ENCODE results near the gene LGALS1. TPM values are rescaled to one million over a fixed set of nuclear protein-coding genes. Genes with fewer than 3 reads are reported as not detected.

The LGALS1 gene
- total RNA-seq, 1 experiment from 2014 or later = 1,080 TPM

- Histone ChIP-seq H3K9ac (ENCODE audit: low read length) (no peak overlapping the region), H2AFZ (ENCODE audit: low read depth, low read length, poor library complexity, severe bottlenecking) (no peak overlapping the region), H4K20me1 (ENCODE audit: insufficient read depth) (no peaks in the 10 kb centered on the region), H3K27me3 (ENCODE audit: insufficient read depth, low read length) (no peaks in the 10 kb centered on the region), H3K4me3 (replicated peaks in 1 of 2; ENCODE audit: low read depth in 1 of 2, low read length in 2 of 2) (no peak overlapping the region), H3K79me2 (ENCODE audit: insufficient read depth, low read length) (peaks cover 6% of the 10 kb centered on the region), H3K9me2 (ENCODE audit: insufficient read depth) (no peaks in the 10 kb centered on the region), H3K9me3 (ENCODE audit: control insufficient read depth in 1 of 2, insufficient read depth in 1 of 2, low read depth in 1 of 2, low read length in 2 of 2) (no peaks in the 10 kb centered on the region), H3K4me2 (ENCODE audit: low read length) (no peak overlapping the region), H3K36me3 (ENCODE audit: control insufficient read depth in 1 of 2, insufficient read depth in 2 of 2, low read length in 2 of 2) (peaks cover 6 to 14% of the 10 kb centered on the region in 2 experiments; a peak in 1 of 4 replicates), H3K27ac (ENCODE audit: low read depth, low read length) (no peak overlapping the region), H3K4me1 (ENCODE audit: control insufficient read depth in 1 of 2, insufficient read depth in 2 of 2, low read length in 2 of 2) (peaks cover 37 to 53% of the 10 kb centered on the region in 2 experiments)
- POLR2A ChIA-PET = no interaction called here
- TF ChIP-seq POLR2AphosphoS5 (IDR thresholded peaks at IDR 0.05; ENCODE audit: low read depth, low read length) = no peak
- no peak for TF ChIP-seq ELF1 (IDR thresholded peaks at IDR 0.05; ENCODE audit: borderline replicate concordance, low read depth)
- TF ChIP-seq TCF7L2 (IDR thresholded peaks at IDR 0.05; ENCODE audit: borderline replicate concordance, extremely low read depth, insufficient read depth, insufficient read length) = no peak
- RAD21 ChIA-PET (ENCODE audit: low non-redundant PET in 1 of 2, low total read pairs in 2 of 2, uncharacterized antibody in 2 of 2, unreplicated experiment in 2 of 2) = no interaction called here
- CTCF ChIA-PET = interaction anchor here (0.6 kb wide), 1 partner anchor 26 kb away, joined by 3 read pairs; no protein-coding TSS in a partner anchor
- no TSS peak for BruUV-seq (replicated peaks)
- DNase-seq (ENCODE audit: low read depth, low spot score) = no peak
- intact Hi-C loops (cut with micrococcal nuclease) = no loop called here
- no peak for ATAC-seq
These were observed 5.8 kb upstream of the LGALS1 start for GRCh38 chr22:37669586-37669985.

GRCh38 chr22:37672206-37672919, 3.1 kb upstream of the LGALS1 start:
- ChIA-PET CTCF (interaction anchor here (1.2 kb wide), 1 partner anchor 9 kb away, joined by 4 read pairs; no protein-coding TSS in a partner anchor), POLR2A (interaction anchor here (0.7 to 1.4 kb wide), 3 partner anchors 11 to 36 kb away, joined by 3 read pairs; partner anchors contain the start of gene PDXP), RAD21 (ENCODE audit: low non-redundant PET in 1 of 2, low total read pairs in 2 of 2, uncharacterized antibody in 2 of 2, unreplicated experiment in 2 of 2) (no interaction called here)
- Histone ChIP-seq H3K27me3 (ENCODE audit: insufficient read depth, low read length) (no peaks in the 10 kb centered on the region), H3K79me2 (ENCODE audit: insufficient read depth, low read length) (peaks cover 13% of the 10 kb centered on the region; the same call in 1 of the 2 replicates), H3K4me2 (ENCODE audit: low read length) (no peak overlapping the region), H3K9me2 (ENCODE audit: insufficient read depth) (no peaks in the 10 kb centered on the region), H3K9ac (ENCODE audit: low read length) (no peak overlapping the region), H3K27ac (ENCODE audit: low read depth, low read length) (no peak overlapping the region), H3K36me3 (ENCODE audit: control insufficient read depth in 1 of 2, insufficient read depth in 2 of 2, low read length in 2 of 2) (no peaks in the 10 kb centered on the region), H3K9me3 (ENCODE audit: control insufficient read depth in 1 of 2, insufficient read depth in 1 of 2, low read depth in 1 of 2, low read length in 2 of 2) (no peaks in the 10 kb centered on the region), H3K4me1 (ENCODE audit: control insufficient read depth in 1 of 2, insufficient read depth in 2 of 2, low read length in 2 of 2) (peaks cover 46 to 68% of the 10 kb centered on the region in 2 experiments), H4K20me1 (ENCODE audit: insufficient read depth) (no peaks in the 10 kb centered on the region), H3K4me3 (replicated peaks in 1 of 2; ENCODE audit: low read depth in 1 of 2, low read length in 2 of 2) (no peak overlapping the region), H2AFZ (ENCODE audit: low read depth, low read length, poor library complexity, severe bottlenecking) (no peak overlapping the region)
- ATAC-seq = no peak
- intact Hi-C loops (cut with micrococcal nuclease) = no loop called here
- DNase-seq (ENCODE audit: low read depth, low spot score) = no peak
- BruUV-seq (replicated peaks) = no TSS peak
- TF ChIP-seq JUND (IDR thresholded peaks at IDR 0.05) (no peak), SIN3A (IDR thresholded peaks at IDR 0.05; ENCODE audit: low read depth) (no peak), ZBTB33 (IDR thresholded peaks at IDR 0.05; ENCODE audit: extremely low read depth, insufficient replicate concordance, low read length) (no peak), CEBPB (IDR thresholded peaks at IDR 0.05; ENCODE audit: low read depth) (no peak), ZFX (IDR thresholded peaks at IDR 0.05) (no peak), EZH2phosphoT487 (IDR thresholded peaks at IDR 0.05; ENCODE audit: borderline replicate concordance) (no peak), REST (IDR thresholded peaks at IDR 0.05; ENCODE audit: low read depth) (no peak), EGR1 (IDR thresholded peaks at IDR 0.05; ENCODE audit: low read depth) (no peak), ATF3 (IDR thresholded peaks at IDR 0.05) (no peak), EZH2 (IDR thresholded peaks at IDR 0.05) (no peak), MAX (IDR thresholded peaks at IDR 0.05) (no peak), FOSL1 (IDR thresholded peaks at IDR 0.05; ENCODE audit: low read depth) (no peak)

All from HCT116 (cell line).